ENCODE results near the gene RITA1.

GRCh38 chr12:113136128-113136989, 49.2 kb upstream of the RITA1 start:
- TF ChIP-seq, protein P1, sequence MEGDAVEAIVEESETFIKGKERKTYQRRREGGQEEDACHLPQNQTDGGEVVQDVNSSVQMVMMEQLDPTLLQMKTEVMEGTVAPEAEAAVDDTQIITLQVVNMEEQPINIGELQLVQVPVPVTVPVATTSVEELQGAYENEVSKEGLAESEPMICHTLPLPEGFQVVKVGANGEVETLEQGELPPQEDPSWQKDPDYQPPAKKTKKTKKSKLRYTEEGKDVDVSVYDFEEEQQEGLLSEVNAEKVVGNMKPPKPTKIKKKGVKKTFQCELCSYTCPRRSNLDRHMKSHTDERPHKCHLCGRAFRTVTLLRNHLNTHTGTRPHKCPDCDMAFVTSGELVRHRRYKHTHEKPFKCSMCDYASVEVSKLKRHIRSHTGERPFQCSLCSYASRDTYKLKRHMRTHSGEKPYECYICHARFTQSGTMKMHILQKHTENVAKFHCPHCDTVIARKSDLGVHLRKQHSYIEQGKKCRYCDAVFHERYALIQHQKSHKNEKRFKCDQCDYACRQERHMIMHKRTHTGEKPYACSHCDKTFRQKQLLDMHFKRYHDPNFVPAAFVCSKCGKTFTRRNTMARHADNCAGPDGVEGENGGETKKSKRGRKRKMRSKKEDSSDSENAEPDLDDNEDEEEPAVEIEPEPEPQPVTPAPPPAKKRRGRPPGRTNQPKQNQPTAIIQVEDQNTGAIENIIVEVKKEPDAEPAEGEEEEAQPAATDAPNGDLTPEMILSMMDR (conservative IDR thresholded peaks at IDR 0.05; ENCODE audit: low read depth, low read length): no peak
- TF ChIP-seq POLR2A (IDR thresholded peaks at IDR 0.05; ENCODE audit: low read depth, low read length) (no peak), MXI1 (IDR thresholded peaks at IDR 0.05; ENCODE audit: borderline replicate concordance, low read depth, low read length) (no peak), RAD21 (IDR thresholded peaks at IDR 0.05; ENCODE audit: low read length) (no peak), NFE2L2 (IDR thresholded peaks at IDR 0.05; ENCODE audit: low read depth, low read length) (no peak), SMC3 (IDR thresholded peaks at IDR 0.05; ENCODE audit: low read depth, low read length) (no peak), MAFK (IDR thresholded peaks at IDR 0.05; ENCODE audit: low read depth, low read length) (no peak)
- TF ChIP-seq, protein P2, sequence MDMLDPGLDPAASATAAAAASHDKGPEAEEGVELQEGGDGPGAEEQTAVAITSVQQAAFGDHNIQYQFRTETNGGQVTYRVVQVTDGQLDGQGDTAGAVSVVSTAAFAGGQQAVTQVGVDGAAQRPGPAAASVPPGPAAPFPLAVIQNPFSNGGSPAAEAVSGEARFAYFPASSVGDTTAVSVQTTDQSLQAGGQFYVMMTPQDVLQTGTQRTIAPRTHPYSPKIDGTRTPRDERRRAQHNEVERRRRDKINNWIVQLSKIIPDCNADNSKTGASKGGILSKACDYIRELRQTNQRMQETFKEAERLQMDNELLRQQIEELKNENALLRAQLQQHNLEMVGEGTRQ (IDR thresholded peaks at IDR 0.05; ENCODE audit: low read depth, low read length): no peak

Data from IMR-90 (cell line).